ENCODE data around the gene TMEM8B.

- TF ChIP-seq CTCF (IDR thresholded peaks at IDR 0.05) (no peak), POLR2AphosphoS5 (IDR thresholded peaks at IDR 0.05) (peak in 2 of 3 donors; percentile 27 to 55), POLR2A (IDR thresholded peaks at IDR 0.05) (peak; percentile 35), EP300 (IDR thresholded peaks at IDR 0.05; ENCODE audit: low read depth) (no peak)
Observed at GRCh38 chr9:35829084-35829763, at the start of gene TMEM8B.

All from transverse colon (tissue), 4 donors.